Osteocyte (in vitro differentiated cells): Measurements from ENCODE around the gene OR5P2. TPM values are rescaled to one million over a fixed set of nuclear protein-coding genes. Genes with fewer than 3 reads are reported as not detected.
"Not testable (repeated sequence)": the region's sequence is repeated elsewhere in the genome, so short reads cannot be mapped to it uniquely, and the experiment has no call there.

Experiments
- DNase-seq: peaks from one replicate; pipeline ENCODE4 v3.0.0; 2021; ENCODE audit warnings: mixed read lengths; ENCODE audit not compliant: unreplicated experiment; ENCODE audit errors: extremely low spot score
- H3K27ac Mint-ChIP-seq: one replicate; pipeline ENCODE4 v1.8.0; 2021; ENCODE audit warnings: mild to moderate bottlenecking, mixed read lengths; ENCODE audit not compliant: unreplicated experiment
- H3K27me3 Mint-ChIP-seq: one replicate; pipeline ENCODE4 v1.8.0; 2021; ENCODE audit warnings: mixed read lengths; ENCODE audit not compliant: unreplicated experiment
- H3K36me3 Mint-ChIP-seq: one replicate; pipeline ENCODE4 v1.8.0; 2021; ENCODE audit warnings: mixed read lengths; ENCODE audit not compliant: unreplicated experiment
- H3K4me1 Mint-ChIP-seq: one replicate; pipeline ENCODE4 v1.8.0; 2021; ENCODE audit warnings: mixed read lengths; ENCODE audit not compliant: unreplicated experiment
- H3K4me3 Mint-ChIP-seq: one replicate; pipeline ENCODE4 v1.8.0; 2021; ENCODE audit warnings: mild to moderate bottlenecking, moderate library complexity, mixed read lengths; ENCODE audit not compliant: unreplicated experiment
- H3K9me3 Mint-ChIP-seq: one replicate; pipeline ENCODE4 v1.8.0; 2021; ENCODE audit warnings: mixed read lengths; ENCODE audit not compliant: unreplicated experiment
- total RNA-seq: library from RNA; stranded (reverse); gene quantifications from 2 replicates; pipeline ENCODE4 v1.2.1, GENCODE V29; 2021
- TF ChIP-seq, protein P1 (sequence below): fragments of 200-600 bp; sonication (generic); IDR thresholded peaks from 2 replicates; pipeline ENCODE4 v1.5.0; 2021; ENCODE audit warnings: antibody characterized with exemption, mild to moderate bottlenecking, moderate library complexity

The OR5P2 gene
- total RNA-seq, 1 donor from 2014 or later, result not detected

DNA sequence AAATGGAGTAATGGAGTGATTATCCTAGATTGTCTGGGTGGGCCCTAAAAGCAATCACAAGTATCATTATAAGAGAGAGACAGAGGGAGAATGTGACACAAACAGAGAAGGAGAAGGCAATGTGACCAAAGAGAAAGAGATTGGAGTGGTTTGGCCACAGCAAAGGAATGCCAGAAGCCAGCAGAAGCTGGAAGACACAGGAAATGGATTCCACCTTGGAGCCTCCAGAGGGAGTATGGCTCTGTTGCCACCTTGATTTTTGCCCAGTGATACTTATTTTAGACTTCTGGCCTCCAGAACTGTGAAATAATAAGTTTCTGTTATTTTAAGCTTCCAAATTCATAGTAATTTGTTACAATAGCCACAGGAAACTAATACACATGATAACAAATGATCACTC, 36.8 kb upstream of the OR5P2 start:
- H3K4me1 Mint-ChIP-seq, result no peaks in the 10 kb centered on the region
- TF ChIP-seq, protein P1, sequence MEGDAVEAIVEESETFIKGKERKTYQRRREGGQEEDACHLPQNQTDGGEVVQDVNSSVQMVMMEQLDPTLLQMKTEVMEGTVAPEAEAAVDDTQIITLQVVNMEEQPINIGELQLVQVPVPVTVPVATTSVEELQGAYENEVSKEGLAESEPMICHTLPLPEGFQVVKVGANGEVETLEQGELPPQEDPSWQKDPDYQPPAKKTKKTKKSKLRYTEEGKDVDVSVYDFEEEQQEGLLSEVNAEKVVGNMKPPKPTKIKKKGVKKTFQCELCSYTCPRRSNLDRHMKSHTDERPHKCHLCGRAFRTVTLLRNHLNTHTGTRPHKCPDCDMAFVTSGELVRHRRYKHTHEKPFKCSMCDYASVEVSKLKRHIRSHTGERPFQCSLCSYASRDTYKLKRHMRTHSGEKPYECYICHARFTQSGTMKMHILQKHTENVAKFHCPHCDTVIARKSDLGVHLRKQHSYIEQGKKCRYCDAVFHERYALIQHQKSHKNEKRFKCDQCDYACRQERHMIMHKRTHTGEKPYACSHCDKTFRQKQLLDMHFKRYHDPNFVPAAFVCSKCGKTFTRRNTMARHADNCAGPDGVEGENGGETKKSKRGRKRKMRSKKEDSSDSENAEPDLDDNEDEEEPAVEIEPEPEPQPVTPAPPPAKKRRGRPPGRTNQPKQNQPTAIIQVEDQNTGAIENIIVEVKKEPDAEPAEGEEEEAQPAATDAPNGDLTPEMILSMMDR, result no peak
- no peak for DNase-seq
- no peaks in the 10 kb centered on the region for H3K9me3 Mint-ChIP-seq
- H3K4me3 Mint-ChIP-seq, result no peak overlapping the region
- H3K27me3 Mint-ChIP-seq, result peaks cover 11% of the 10 kb centered on the region
- no peak overlapping the region for H3K27ac Mint-ChIP-seq
- no peaks in the 10 kb centered on the region for H3K36me3 Mint-ChIP-seq

DNA sequence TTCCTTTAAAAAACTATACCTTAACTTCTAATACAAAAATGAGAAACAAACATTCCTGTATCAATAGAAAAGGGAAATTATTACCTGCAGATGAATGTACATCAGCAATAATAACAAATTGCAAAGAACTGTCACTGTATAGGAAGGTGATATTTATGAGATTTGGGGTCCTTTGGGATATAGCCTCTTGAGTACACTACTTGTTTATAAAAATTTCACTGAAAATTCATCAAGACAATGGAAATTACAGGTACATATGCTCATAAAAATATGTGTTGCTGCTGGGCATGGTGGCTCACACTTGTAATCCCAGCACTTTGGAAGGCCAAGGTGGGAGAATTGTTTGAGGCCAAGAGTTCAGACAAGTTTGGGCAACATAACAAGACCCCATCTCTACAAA, 34.0 kb upstream of the OR5P2 start, which contains the start of gene OR5P3:
TSS of gene OR5P3 (minus strand) at position 101 of the 400 bp plus-strand sequence.
- Mint-ChIP-seq H3K4me1 (no peaks in the 10 kb centered on the region), H3K4me3 (no peak within 1 kb of the TSS), H3K27me3 (peaks cover 15% of the 10 kb centered on the region)

DNA sequence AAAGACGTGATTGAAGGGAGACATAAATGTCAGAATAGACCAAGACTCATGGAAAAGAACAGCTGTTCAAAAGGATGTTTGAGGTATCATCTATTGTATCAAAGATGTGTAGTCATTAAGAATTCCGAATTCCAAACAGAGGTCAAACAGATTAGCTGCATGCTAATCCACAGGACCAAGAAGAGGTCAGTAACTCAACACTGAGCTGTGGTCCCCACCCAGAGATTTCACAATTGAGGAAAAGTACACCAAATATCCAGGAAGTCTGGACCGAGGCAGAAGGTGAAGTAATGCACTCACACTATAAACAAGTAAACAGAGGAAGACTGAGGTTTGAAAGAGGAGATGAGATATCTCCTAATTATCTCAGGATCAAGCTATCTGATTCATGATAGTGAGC, 29.6 kb upstream of the OR5P2 start:
- no peak overlapping the region for H3K27ac Mint-ChIP-seq

More for the DNA sequence above, 34.0 kb upstream of the OR5P2 start, which contains the start of gene OR5P3:
- DNase-seq, result no peak
- Mint-ChIP-seq H3K36me3 (no peaks in the 10 kb centered on the region), H3K27ac (no peak within 1 kb of the TSS), H3K9me3 (no peaks in the 10 kb centered on the region)
- TF ChIP-seq, protein P1, result no peak

DNA sequence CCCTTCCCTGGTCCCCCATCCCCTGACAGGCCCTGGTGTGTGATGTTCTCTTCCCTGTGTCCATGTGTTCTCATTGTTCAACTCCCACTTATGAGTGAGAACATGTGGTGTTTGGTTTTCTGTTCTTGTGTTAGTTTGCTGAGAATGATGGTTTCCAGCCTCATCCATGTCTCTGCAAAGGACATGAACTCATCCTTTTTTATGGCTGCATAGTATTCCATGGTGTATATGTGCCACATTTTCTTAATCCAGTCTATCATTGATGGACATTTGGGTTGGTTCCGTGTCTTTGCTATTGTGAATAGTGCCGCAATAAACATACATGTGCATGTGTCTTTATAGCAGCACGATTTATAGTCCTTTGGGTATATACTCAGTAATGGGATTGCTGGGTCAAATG, 23.7 kb upstream of the OR5P2 start:
- not testable (repeated sequence) for H3K4me1 Mint-ChIP-seq, H3K27me3 Mint-ChIP-seq, H3K4me3 Mint-ChIP-seq, DNase-seq, H3K36me3 Mint-ChIP-seq, H3K27ac Mint-ChIP-seq
- H3K9me3 Mint-ChIP-seq, result peaks cover 18% of the 10 kb centered on the region

More for the DNA sequence above, 29.6 kb upstream of the OR5P2 start:
- Mint-ChIP-seq H3K4me1 (no peaks in the 10 kb centered on the region), H3K36me3 (no peaks in the 10 kb centered on the region), H3K4me3 (no peak overlapping the region), H3K9me3 (peaks cover 6% of the 10 kb centered on the region), H3K27me3 (peaks cover 8% of the 10 kb centered on the region)
- TF ChIP-seq, protein P1, result no peak
- no peak for DNase-seq

DNA sequence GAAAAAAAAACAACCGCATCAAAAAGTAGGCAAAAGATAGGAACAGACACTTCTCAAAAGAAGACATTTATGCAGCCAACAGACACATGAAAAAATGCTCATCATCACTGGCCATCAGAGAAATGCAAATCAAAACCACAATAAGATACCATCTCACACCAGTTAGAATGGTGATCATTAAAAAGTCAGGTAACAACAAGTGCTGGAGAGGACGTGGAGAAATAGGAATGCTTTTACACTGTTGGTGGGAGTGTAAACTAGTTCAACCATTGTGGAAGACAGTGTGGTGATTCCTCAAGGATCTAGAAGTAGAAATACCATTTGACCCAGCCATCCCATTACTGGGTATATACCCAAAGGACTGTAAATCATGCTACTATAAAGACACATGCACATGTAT, 18.2 kb upstream of the OR5P2 start:
- H3K9me3 Mint-ChIP-seq, result peaks cover 21% of the 10 kb centered on the region
- not testable (repeated sequence) for H3K27ac Mint-ChIP-seq, H3K4me3 Mint-ChIP-seq, H3K36me3 Mint-ChIP-seq, H3K4me1 Mint-ChIP-seq, H3K27me3 Mint-ChIP-seq, DNase-seq

DNA sequence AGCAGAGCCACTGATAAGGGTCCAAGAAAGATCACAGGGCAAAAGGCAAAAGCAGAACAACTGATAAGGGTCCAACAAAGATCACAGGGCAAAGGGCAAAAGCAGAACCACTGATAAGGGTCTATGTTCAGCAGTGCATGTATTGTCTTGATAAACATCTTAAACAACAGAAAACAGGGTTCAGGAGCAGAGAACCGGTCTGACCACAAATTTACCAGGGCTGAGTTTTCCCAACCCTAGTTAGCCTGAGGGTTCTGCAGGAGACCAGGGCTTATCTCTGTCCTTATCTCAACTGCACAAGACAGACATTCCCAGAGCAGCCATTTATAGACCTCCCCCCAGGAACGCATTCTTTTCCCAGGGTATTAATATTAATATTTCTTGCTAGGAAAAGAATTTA, 13.6 kb upstream of the OR5P2 start:
- H3K9me3 Mint-ChIP-seq, result peaks cover 40% of the 10 kb centered on the region
- H3K4me1 Mint-ChIP-seq, H3K27me3 Mint-ChIP-seq, H3K36me3 Mint-ChIP-seq, H3K4me3 Mint-ChIP-seq, H3K27ac Mint-ChIP-seq, DNase-seq: not testable (repeated sequence)

DNA sequence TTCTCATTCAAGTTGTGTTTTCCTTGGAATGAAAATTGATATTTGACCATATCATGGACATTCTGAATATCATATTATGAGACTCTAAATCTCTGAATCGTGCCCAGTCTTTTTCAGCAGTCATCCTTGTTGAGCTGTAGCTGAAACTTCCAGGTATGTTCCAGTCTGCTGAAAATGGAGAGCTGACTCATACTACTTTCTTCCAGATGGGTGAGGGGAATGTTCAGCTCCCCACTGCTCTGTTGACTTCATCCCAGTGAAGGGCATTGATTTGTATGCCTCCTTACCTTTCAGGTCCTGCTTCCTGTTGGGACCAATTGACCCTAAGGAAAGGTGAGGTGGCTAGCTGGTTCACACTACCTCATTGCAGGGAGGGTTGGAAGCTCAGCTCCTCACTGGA, 3.5 kb downstream of the OR5P2 start:
- no peak overlapping the region for H3K27ac Mint-ChIP-seq
- H3K4me1 Mint-ChIP-seq, result no peaks in the 10 kb centered on the region
- H3K36me3 Mint-ChIP-seq, result no peaks in the 10 kb centered on the region
- no peak for DNase-seq
- no peak overlapping the region for H3K4me3 Mint-ChIP-seq
- no peaks in the 10 kb centered on the region for H3K27me3 Mint-ChIP-seq
- peaks cover 5% of the 10 kb centered on the region for H3K9me3 Mint-ChIP-seq
- TF ChIP-seq, protein P1, result no peak
